Astrocyte (in vitro differentiated cells and primary cell): ENCODE measurements around the gene ATP5F1B.

Experiments used
- CTCF ChIP-seq: IDR thresholded peaks from 2 replicates; pipeline ENCODE4 v1.5.1; 2011; ENCODE audit warnings: low read depth, mild to moderate bottlenecking, inconsistent platforms, low read length, moderate library complexity; ENCODE audit not compliant: insufficient read depth
- EZH2 ChIP-seq: IDR thresholded peaks from 2 replicates; pipeline ENCODE4 v1.6.1; 2012; ENCODE audit warnings: mild to moderate bottlenecking, low read length, inconsistent platforms; ENCODE audit not compliant: insufficient read depth

GRCh38 chr12:56634242-56634836 is 11.4 kb downstream of the ATP5F1B start:
- TF ChIP-seq CTCF (no peak), EZH2 (no peak)
